Vagina (tissue), 1 donor: ENCODE data around the gene THEM5. TPM values are rescaled to one million over a fixed set of nuclear protein-coding genes. Genes with fewer than 3 reads are reported as not detected.

ENCODE experiments used
- small RNA-seq: library from RNA; depleted of rRNA; stranded (forward); fragments of <200 nt; gene quantifications from one replicate; pipeline ENCODE3, GENCODE V24; 2016
- total RNA-seq: library from RNA; depleted of rRNA; stranded (reverse); fragments of >200 nt; gene quantifications from one replicate; pipeline ENCODE4 v1.2.3, GENCODE V29; 2016

The THEM5 gene
- total RNA-seq, 1 donor from 2014 or later, result 0.98 TPM

Small RNA genes lying within 50 kb of the gene (small RNA-seq; reads per million reads assigned to genes)
- gene RF00019, result not detected

Other genes starting within 250 kb of the THEM5 start
- gene SNX27, start 241.7 kb downstream of the THEM5 start, total RNA-seq, result 50.6 TPM
- 0.25 TPM for gene CELF3, start 136.9 kb downstream of the THEM5 start, total RNA-seq
- not detected for gene RIIAD1, start 132.2 kb downstream of the THEM5 start, total RNA-seq
- gene MRPL9, start 90.2 kb downstream of the THEM5 start, total RNA-seq, result 34.1 TPM
- gene TDRKH, start 63.2 kb downstream of the THEM5 start, total RNA-seq, result 5.2 TPM
- gene LINGO4, start 48.3 kb downstream of the THEM5 start, total RNA-seq, result 0.98 TPM
- gene RORC, start 21.9 kb downstream of the THEM5 start, total RNA-seq, result 8.1 TPM
- not detected for gene C2CD4D, start 13.9 kb downstream of the THEM5 start, total RNA-seq
- 26.8 TPM for gene THEM4, start 55.8 kb upstream of the THEM5 start, total RNA-seq
- gene S100A10, start 140.1 kb upstream of the THEM5 start, total RNA-seq, result 176 TPM
- gene S100A11, start 183.3 kb upstream of the THEM5 start, total RNA-seq, result 559 TPM
- not detected for gene TCHHL1, start 235.4 kb upstream of the THEM5 start, total RNA-seq